ENCODE data around the gene AHNAK. TPM values are rescaled to one million over a fixed set of nuclear protein-coding genes. Genes with fewer than 3 reads are reported as not detected.

Gene AHNAK
- total and polyA plus RNA-seq, 3 donors from 2014 or later, result 95.8 to 148 (median 137) TPM

DNA sequence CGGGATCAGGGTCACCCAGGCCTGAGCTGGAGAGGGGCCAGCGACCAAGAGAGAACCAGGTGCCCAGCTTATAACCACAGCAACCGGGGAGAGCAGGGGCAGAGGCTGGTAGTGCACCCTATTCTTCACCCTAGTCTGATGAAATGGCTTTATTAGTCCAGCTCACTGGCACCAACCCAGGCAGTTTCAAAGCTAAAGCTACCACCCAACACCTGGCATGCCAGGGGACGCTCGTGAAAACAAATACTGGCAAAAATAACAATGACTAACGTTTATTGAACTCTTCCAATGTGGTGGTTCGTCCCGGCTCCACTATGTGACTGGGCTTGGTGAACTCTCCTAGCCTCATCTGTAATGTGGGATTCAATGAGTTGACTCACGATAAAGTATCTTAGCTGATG lies 97.2 kb downstream of the AHNAK start:
- Histone ChIP-seq H3K27me3 (no peaks in the 10 kb centered on the region), H3K4me3 (no peak overlapping the region), H3K36me3 (ENCODE audit: low read depth, missing control alignments) (no peaks in the 10 kb centered on the region), H3K9me3 (no peaks in the 10 kb centered on the region), H3K27ac (no peak overlapping the region), H3K4me1 (peaks cover 17% of the 10 kb centered on the region)
- TF ChIP-seq, protein P1, sequence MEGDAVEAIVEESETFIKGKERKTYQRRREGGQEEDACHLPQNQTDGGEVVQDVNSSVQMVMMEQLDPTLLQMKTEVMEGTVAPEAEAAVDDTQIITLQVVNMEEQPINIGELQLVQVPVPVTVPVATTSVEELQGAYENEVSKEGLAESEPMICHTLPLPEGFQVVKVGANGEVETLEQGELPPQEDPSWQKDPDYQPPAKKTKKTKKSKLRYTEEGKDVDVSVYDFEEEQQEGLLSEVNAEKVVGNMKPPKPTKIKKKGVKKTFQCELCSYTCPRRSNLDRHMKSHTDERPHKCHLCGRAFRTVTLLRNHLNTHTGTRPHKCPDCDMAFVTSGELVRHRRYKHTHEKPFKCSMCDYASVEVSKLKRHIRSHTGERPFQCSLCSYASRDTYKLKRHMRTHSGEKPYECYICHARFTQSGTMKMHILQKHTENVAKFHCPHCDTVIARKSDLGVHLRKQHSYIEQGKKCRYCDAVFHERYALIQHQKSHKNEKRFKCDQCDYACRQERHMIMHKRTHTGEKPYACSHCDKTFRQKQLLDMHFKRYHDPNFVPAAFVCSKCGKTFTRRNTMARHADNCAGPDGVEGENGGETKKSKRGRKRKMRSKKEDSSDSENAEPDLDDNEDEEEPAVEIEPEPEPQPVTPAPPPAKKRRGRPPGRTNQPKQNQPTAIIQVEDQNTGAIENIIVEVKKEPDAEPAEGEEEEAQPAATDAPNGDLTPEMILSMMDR (IDR thresholded peaks at IDR 0.05), result no peak
- TF ChIP-seq POLR2A (IDR thresholded peaks at IDR 0.05), result no peak
- 80 to 88% methylated on average over 9 of the region's 9 CpGs for WGBS, 2 donors
- DNase-seq, result no peak
- intact Hi-C loops (cut with DNase I; ENCODE audit: low total_unique reads), result no loop called here

- Histone ChIP-seq H3K27me3 (no peaks in the 10 kb centered on the region), H3K4me1 (peaks cover 25% of the 10 kb centered on the region), H3K4me3 (no peak overlapping the region), H3K27ac (no peak overlapping the region), H3K9me3 (no peaks in the 10 kb centered on the region), H3K36me3 (ENCODE audit: low read depth, missing control alignments) (no peaks in the 10 kb centered on the region)
- no peak for DNase-seq
- WGBS, 2 donors, result 66 to 73% methylated on average over 5 of the region's 5 CpGs
- no peak for TF ChIP-seq POLR2A (IDR thresholded peaks at IDR 0.05)
- TF ChIP-seq, protein P1 (IDR thresholded peaks at IDR 0.05), result no peak
- intact Hi-C loops (cut with DNase I; ENCODE audit: low total_unique reads), result no loop called here
Measured at GRCh38 chr11:62446091-62446490, 100.5 kb downstream of the AHNAK start.

DNA sequence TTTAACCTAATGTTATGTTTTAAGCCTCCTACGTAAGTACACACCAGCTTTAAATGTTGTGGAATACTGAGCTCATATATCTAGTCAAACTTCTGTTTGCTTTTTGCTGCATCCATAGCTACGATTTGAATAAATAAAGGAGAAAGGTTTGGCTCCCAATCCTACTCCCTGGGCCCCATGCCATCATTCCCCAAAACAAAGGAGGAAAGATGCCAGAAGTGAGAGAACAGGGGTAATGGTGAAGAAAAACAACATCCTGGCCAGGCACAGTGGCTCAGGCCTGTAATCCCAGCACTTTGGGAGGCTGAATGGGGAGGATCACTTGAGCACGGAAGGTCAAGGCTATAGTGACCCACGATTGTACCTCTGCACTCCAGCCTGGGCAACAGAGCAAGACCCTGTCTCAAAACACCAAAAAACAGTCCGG lies 101.3 kb downstream of the AHNAK start:
- TF ChIP-seq, protein P1 (IDR thresholded peaks at IDR 0.05), result no peak
- TF ChIP-seq POLR2A (IDR thresholded peaks at IDR 0.05), result no peak
- intact Hi-C loops (cut with DNase I; ENCODE audit: low total_unique reads), result no loop called here
- 43 to 53% methylated on average over 5 of the region's 5 CpGs for WGBS, 2 donors
- H3K9me3 ChIP-seq, result no peaks in the 10 kb centered on the region
- H3K27me3 ChIP-seq, result no peaks in the 10 kb centered on the region
- H3K4me1 ChIP-seq, result peaks cover 31% of the 10 kb centered on the region
- peak; percentile 41 for DNase-seq
- H3K27ac ChIP-seq, result peak overlapping the region; percentile 40 to 80
- no peak overlapping the region for H3K4me3 ChIP-seq
- H3K36me3 ChIP-seq (ENCODE audit: low read depth, missing control alignments), result no peaks in the 10 kb centered on the region

- intact Hi-C loops (cut with DNase I; ENCODE audit: low total_unique reads), result no loop called here
- H3K4me1 ChIP-seq, result peaks cover 36% of the 10 kb centered on the region
Measured at GRCh38 chr11:62444835-62445234, 101.8 kb downstream of the AHNAK start.

More at GRCh38 chr11:62444835-62445234, 101.8 kb downstream of the AHNAK start:
- Histone ChIP-seq H3K36me3 (ENCODE audit: low read depth, missing control alignments) (no peaks in the 10 kb centered on the region), H3K27me3 (no peaks in the 10 kb centered on the region), H3K27ac (peak overlapping the region; percentile 40 to 80), H3K9me3 (no peaks in the 10 kb centered on the region), H3K4me3 (peak overlapping the region in 1 of 2 donors; percentile 43)
- no peak for DNase-seq
- 17 to 44% methylated on average over 9 of the region's 9 CpGs for WGBS, 2 donors
- TF ChIP-seq, protein P1 (IDR thresholded peaks at IDR 0.05), result no peak
- TF ChIP-seq POLR2A (IDR thresholded peaks at IDR 0.05), result no peak
